GM23338 (cell line): ENCODE data around the gene ARHGAP42. TPM values are rescaled to one million over a fixed set of nuclear protein-coding genes. Genes with fewer than 3 reads are reported as not detected.

Experiments used
- ATAC-seq: fragments of 200-7000 bp; cut with Tn5 transposase; 3 replicates; pipeline ENCODE4 v1.9.1; 2020
- DNase-seq: peaks from one replicate; pipeline ENCODE4 v3.0.0-alpha.2; 2015; ENCODE audit warnings: low spot score
- H2AFZ ChIP-seq: fragments of 200-600 bp; sonication (generic); 2 replicates; pipeline ENCODE4 v1.8.0; 2016; ENCODE audit warnings: antibody characterized with exemption, mild to moderate bottlenecking, moderate library complexity
- H3F3A ChIP-seq: fragments of 200-600 bp; sonication (generic); replicated peaks from 2 replicates; pipeline ENCODE4 v1.8.0; 2017; ENCODE audit warnings: antibody characterized with exemption, mixed run types, low read depth
- H3K27ac ChIP-seq: fragments of 200-600 bp; sonication (generic); 2 replicates; pipeline ENCODE4 v1.6.1; 2016; ENCODE audit warnings: low read depth
- H3K27me3 ChIP-seq: fragments of 200-600 bp; sonication (generic); 2 replicates; pipeline ENCODE4 v1.8.0; 2016; ENCODE audit warnings: mild to moderate bottlenecking, mixed run types, moderate library complexity; ENCODE audit not compliant: insufficient read depth
- H3K36me3 ChIP-seq: fragments of 200-600 bp; sonication (generic); 2 replicates; pipeline ENCODE4 v1.8.0; 2016; ENCODE audit warnings: mild to moderate bottlenecking; ENCODE audit not compliant: insufficient read depth
- H3K4me1 ChIP-seq: fragments of 200-600 bp; sonication (generic); 2 replicates; pipeline ENCODE4 v1.8.0; 2016; ENCODE audit warnings: mild to moderate bottlenecking, moderate library complexity; ENCODE audit not compliant: insufficient read depth
- H3K4me2 ChIP-seq: fragments of 200-600 bp; sonication (generic); 2 replicates; pipeline ENCODE4 v1.7.1; 2017; ENCODE audit warnings: mixed run types
- H3K4me3 ChIP-seq: fragments of 200-600 bp; sonication (generic); 2 replicates; pipeline ENCODE4 v1.6.1; 2016; ENCODE audit warnings: mixed run types
- H3K79me2 ChIP-seq: fragments of 200-600 bp; sonication (generic); replicated peaks from 2 replicates; pipeline ENCODE4 v1.8.0; 2017; ENCODE audit warnings: mild to moderate bottlenecking; ENCODE audit not compliant: insufficient read depth
- H3K9me2 ChIP-seq: fragments of 200-600 bp; sonication (generic); 2 replicates; pipeline ENCODE4 v1.8.0; 2017; ENCODE audit not compliant: insufficient read depth
- H4K20me1 ChIP-seq: fragments of 200-600 bp; sonication (generic); replicated peaks from 2 replicates; pipeline ENCODE4 v1.8.0; 2017; ENCODE audit warnings: mild to moderate bottlenecking; ENCODE audit not compliant: insufficient read depth
- H3K27ac Mint-ChIP-seq: 2 replicates; pipeline ENCODE4 v1.8.0; 2020; ENCODE audit warnings: inconsistent platforms, mild to moderate bottlenecking, moderate library complexity, mixed read lengths
- H3K27me3 Mint-ChIP-seq: 3 replicates; pipeline ENCODE4 v1.8.0; 2022; ENCODE audit warnings: low read depth, mild to moderate bottlenecking, moderate library complexity, mixed read lengths, inconsistent platforms; ENCODE audit not compliant: insufficient read depth, poor library complexity
- H3K36me3 Mint-ChIP-seq: 3 replicates; pipeline ENCODE4 v1.8.0; 2021; ENCODE audit warnings: low read depth, mild to moderate bottlenecking, inconsistent platforms, moderate library complexity, mixed read lengths
- H3K4me1 Mint-ChIP-seq: 3 replicates; pipeline ENCODE4 v1.8.0; 2020; ENCODE audit warnings: mild to moderate bottlenecking, inconsistent platforms, mixed read lengths
- H3K4me3 Mint-ChIP-seq: 3 replicates; pipeline ENCODE4 v1.8.0; 2021; ENCODE audit warnings: moderate library complexity, mild to moderate bottlenecking, inconsistent platforms, mixed read lengths
- H3K9me3 Mint-ChIP-seq: 3 replicates; pipeline ENCODE4 v1.8.0; 2020; ENCODE audit warnings: moderate library complexity, mild to moderate bottlenecking, inconsistent platforms, mixed read lengths
- EZH2 ChIP-seq: fragments of 200-600 bp; sonication (generic); IDR thresholded peaks from one replicate; pipeline ENCODE4 v1.8.0; 2017; ENCODE audit warnings: antibody characterized with exemption, mild to moderate bottlenecking, low read depth; ENCODE audit not compliant: unreplicated experiment
- EZH2phosphoT487 ChIP-seq: fragments of 200-600 bp; sonication (generic); IDR thresholded peaks from one replicate; pipeline ENCODE4 v1.8.1; 2018; ENCODE audit warnings: antibody characterized with exemption; ENCODE audit not compliant: unreplicated experiment
- NANOG ChIP-seq: IDR thresholded peaks from 2 replicates; pipeline ENCODE4 v1.6.1; 2016; ENCODE audit warnings: antibody characterized with exemption, borderline replicate concordance
- POLR2AphosphoS5 ChIP-seq: IDR thresholded peaks from 2 replicates; pipeline ENCODE4 v1.6.1; 2016; ENCODE audit warnings: antibody characterized with exemption, low read depth
- STAT1 ChIP-seq: IDR thresholded peaks from one replicate; pipeline ENCODE4 v1.6.1; 2016; ENCODE audit warnings: antibody characterized with exemption; ENCODE audit not compliant: unreplicated experiment
- ZNF114 ChIP-seq: fragments of 250-450 bp; sonication (Bioruptor Pico); IDR thresholded peaks from 2 replicates; pipeline ENCODE4 v1.5.0; 2020; ENCODE audit warnings: mild to moderate bottlenecking, moderate library complexity
- polyA plus RNA-seq: library from polyadenylated mRNA; unstranded; fragments of >200 nt; fragmentation: Nextera tagmentation; extraction: Ambion mirVana; gene quantifications from 2 replicates; pipeline ENCODE4 v1.2.1, GENCODE V29; 2016
- total RNA-seq: library from RNA; depleted of rRNA; stranded (reverse); fragments of >200 nt; shearing (Covaris generic); gene quantifications from 2 replicates; pipeline ENCODE4 v1.2.3, GENCODE V29; 2014
- TF ChIP-seq, protein P1 (sequence below): IDR thresholded peaks from 2 replicates; pipeline ENCODE4 v1.6.1; 2016; ENCODE audit warnings: antibody characterized with exemption
- TF ChIP-seq, protein P2 (sequence below): fragments of 250-450 bp; sonication (Bioruptor Pico); IDR thresholded peaks from 2 replicates; pipeline ENCODE4 v1.5.0; 2020; ENCODE audit warnings: mild to moderate bottlenecking, moderate library complexity

The ARHGAP42 gene
- total and polyA plus RNA-seq, 2 experiments from 2014 or later: 23.7 to 35.7 TPM

DNA sequence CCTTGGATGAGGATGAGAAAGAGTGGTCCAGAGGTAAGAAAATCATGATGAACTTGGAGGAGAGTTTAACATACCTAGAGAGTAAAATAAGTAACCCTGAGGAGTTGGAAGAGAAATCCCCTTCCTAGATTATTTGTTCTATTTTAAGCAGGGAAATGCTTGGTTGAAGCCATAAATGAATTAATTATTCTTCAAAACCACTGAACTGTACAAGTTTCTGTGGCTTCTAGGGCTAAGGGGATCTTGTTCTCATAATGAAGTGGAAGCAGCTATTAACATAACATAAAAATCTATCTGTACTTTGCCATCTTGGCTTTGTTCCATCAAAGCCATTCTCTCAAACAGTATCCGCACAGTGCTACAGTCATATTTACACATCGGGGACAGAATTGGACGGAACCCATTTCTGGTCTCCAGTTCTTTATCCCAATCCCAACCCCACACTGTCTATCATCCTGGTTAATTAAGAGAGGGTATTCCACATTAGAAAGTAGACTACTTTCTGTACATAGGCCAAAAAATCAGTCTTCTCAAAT is 14.5 kb upstream of the ARHGAP42 start:
- Histone ChIP-seq H4K20me1 (no peaks in the 10 kb centered on the region), H3K27ac (no peak overlapping the region), H3K4me2 (no peak overlapping the region), H3K36me3 (no peaks in the 10 kb centered on the region), H2AFZ (no peak overlapping the region), H3K9me2 (peaks cover 2% of the 10 kb centered on the region; the same call in 1 of the 2 replicates), H3K79me2 (no peaks in the 10 kb centered on the region), H3K27me3 (no peaks in the 10 kb centered on the region), H3K4me3 (no peak overlapping the region), H3F3A (no peaks in the 10 kb centered on the region), H3K4me1 (peaks cover 8% of the 10 kb centered on the region)
- H3K27ac Mint-ChIP-seq: no peak overlapping the region
- H3K36me3 Mint-ChIP-seq: no peaks in the 10 kb centered on the region
- peaks cover 3% of the 10 kb centered on the region for H3K27me3 Mint-ChIP-seq
- TF ChIP-seq EZH2 (no peak), ZNF114 (no peak)
- TF ChIP-seq, protein P1, sequence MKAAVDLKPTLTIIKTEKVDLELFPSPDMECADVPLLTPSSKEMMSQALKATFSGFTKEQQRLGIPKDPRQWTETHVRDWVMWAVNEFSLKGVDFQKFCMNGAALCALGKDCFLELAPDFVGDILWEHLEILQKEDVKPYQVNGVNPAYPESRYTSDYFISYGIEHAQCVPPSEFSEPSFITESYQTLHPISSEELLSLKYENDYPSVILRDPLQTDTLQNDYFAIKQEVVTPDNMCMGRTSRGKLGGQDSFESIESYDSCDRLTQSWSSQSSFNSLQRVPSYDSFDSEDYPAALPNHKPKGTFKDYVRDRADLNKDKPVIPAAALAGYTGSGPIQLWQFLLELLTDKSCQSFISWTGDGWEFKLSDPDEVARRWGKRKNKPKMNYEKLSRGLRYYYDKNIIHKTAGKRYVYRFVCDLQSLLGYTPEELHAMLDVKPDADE: no peak
- DNase-seq (no peak), ATAC-seq (no peak)
- no peak overlapping the region for H3K4me3 Mint-ChIP-seq
- H3K4me1 Mint-ChIP-seq: peaks cover 17% of the 10 kb centered on the region
- H3K9me3 Mint-ChIP-seq: no peaks in the 10 kb centered on the region

DNA sequence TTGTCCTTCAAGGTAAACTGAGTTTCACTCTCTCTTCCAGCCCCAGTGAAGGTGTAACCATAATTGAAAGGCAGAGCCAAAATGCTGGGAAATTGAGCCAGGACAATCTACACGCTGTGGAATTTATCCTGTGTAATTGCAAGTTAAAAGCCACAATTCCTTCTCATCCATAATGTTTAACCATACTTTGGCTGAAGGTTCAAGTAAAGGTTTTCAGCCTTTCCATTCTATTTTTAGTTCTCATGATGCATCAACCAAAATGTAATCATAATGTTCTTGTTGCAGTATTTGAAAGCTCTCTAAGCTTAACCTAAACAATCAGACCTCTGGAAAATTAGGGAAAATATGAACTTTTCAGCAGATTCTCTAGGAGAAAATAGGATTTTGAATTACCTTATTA is 14.0 kb upstream of the ARHGAP42 start:
- no peak overlapping the region for H3K4me3 Mint-ChIP-seq
- H3K4me1 ChIP-seq: peaks cover 13% of the 10 kb centered on the region
- peaks cover 22% of the 10 kb centered on the region for H3K4me1 Mint-ChIP-seq
- H3F3A ChIP-seq: no peaks in the 10 kb centered on the region
- ATAC-seq (no peak), DNase-seq (no peak)
- H3K27me3 Mint-ChIP-seq: peaks cover 5% of the 10 kb centered on the region
- H3K27ac Mint-ChIP-seq: no peak overlapping the region
- no peaks in the 10 kb centered on the region for H3K27me3 ChIP-seq
- H3K36me3 Mint-ChIP-seq: no peaks in the 10 kb centered on the region
- no peaks in the 10 kb centered on the region for H4K20me1 ChIP-seq
- TF ChIP-seq ZNF114 (no peak), POLR2AphosphoS5 (no peak), STAT1 (no peak), NANOG (no peak), EZH2phosphoT487 (no peak)
- TF ChIP-seq, protein P2, sequence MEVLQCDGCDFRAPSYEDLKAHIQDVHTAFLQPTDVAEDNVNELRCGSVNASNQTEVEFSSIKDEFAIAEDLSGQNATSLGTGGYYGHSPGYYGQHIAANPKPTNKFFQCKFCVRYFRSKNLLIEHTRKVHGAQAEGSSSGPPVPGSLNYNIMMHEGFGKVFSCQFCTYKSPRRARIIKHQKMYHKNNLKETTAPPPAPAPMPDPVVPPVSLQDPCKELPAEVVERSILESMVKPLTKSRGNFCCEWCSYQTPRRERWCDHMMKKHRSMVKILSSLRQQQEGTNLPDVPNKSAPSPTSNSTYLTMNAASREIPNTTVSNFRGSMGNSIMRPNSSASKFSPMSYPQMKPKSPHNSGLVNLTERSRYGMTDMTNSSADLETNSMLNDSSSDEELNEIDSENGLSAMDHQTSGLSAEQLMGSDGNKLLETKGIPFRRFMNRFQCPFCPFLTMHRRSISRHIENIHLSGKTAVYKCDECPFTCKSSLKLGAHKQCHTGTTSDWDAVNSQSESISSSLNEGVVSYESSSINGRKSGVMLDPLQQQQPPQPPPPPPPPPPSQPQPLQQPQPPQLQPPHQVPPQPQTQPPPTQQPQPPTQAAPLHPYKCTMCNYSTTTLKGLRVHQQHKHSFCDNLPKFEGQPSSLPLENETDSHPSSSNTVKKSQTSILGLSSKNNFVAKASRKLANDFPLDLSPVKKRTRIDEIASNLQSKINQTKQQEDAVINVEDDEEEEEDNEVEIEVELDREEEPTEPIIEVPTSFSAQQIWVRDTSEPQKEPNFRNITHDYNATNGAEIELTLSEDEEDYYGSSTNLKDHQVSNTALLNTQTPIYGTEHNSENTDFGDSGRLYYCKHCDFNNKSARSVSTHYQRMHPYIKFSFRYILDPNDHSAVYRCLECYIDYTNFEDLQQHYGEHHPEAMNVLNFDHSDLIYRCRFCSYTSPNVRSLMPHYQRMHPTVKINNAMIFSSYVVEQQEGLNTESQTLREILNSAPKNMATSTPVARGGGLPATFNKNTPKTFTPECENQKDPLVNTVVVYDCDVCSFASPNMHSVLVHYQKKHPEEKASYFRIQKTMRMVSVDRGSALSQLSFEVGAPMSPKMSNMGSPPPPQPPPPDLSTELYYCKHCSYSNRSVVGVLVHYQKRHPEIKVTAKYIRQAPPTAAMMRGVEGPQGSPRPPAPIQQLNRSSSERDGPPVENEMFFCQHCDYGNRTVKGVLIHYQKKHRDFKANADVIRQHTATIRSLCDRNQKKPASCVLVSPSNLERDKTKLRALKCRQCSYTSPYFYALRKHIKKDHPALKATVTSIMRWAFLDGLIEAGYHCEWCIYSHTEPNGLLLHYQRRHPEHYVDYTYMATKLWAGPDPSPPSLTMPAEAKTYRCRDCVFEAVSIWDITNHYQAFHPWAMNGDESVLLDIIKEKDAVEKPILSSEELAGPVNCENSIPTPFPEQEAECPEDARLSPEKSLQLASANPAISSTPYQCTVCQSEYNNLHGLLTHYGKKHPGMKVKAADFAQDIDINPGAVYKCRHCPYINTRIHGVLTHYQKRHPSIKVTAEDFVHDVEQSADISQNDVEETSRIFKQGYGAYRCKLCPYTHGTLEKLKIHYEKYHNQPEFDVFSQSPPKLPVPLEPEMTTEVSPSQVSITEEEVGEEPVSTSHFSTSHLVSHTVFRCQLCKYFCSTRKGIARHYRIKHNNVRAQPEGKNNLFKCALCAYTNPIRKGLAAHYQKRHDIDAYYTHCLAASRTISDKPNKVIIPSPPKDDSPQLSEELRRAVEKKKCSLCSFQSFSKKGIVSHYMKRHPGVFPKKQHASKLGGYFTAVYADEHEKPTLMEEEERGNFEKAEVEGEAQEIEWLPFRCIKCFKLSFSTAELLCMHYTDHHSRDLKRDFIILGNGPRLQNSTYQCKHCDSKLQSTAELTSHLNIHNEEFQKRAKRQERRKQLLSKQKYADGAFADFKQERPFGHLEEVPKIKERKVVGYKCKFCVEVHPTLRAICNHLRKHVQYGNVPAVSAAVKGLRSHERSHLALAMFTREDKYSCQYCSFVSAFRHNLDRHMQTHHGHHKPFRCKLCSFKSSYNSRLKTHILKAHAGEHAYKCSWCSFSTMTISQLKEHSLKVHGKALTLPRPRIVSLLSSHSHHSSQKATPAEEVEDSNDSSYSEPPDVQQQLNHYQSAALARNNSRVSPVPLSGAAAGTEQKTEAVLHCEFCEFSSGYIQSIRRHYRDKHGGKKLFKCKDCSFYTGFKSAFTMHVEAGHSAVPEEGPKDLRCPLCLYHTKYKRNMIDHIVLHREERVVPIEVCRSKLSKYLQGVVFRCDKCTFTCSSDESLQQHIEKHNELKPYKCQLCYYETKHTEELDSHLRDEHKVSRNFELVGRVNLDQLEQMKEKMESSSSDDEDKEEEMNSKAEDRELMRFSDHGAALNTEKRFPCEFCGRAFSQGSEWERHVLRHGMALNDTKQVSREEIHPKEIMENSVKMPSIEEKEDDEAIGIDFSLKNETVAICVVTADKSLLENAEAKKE (CRISPR knock-in tag): no peak
- no peaks in the 10 kb centered on the region; the same call in 2 of the 3 replicates for H3K9me3 Mint-ChIP-seq
- no peak overlapping the region for H3K4me3 ChIP-seq
- no peak overlapping the region for H3K4me2 ChIP-seq
- H3K27ac ChIP-seq: no peak overlapping the region
- H3K79me2 ChIP-seq: no peaks in the 10 kb centered on the region
- H3K36me3 ChIP-seq: no peaks in the 10 kb centered on the region
- H3K9me2 ChIP-seq: peaks cover 2% of the 10 kb centered on the region; the same call in 1 of the 2 replicates
- H2AFZ ChIP-seq: no peak overlapping the region
